NCI-H2107 (cell line): ENCODE measurements around the gene BOD1L1.

ENCODE experiments used
- DNase-seq: peaks from one replicate; lab custom pipeline; 2025; lab: John Stamatoyannopoulos, UW

BOD1L1 gene

DNA sequence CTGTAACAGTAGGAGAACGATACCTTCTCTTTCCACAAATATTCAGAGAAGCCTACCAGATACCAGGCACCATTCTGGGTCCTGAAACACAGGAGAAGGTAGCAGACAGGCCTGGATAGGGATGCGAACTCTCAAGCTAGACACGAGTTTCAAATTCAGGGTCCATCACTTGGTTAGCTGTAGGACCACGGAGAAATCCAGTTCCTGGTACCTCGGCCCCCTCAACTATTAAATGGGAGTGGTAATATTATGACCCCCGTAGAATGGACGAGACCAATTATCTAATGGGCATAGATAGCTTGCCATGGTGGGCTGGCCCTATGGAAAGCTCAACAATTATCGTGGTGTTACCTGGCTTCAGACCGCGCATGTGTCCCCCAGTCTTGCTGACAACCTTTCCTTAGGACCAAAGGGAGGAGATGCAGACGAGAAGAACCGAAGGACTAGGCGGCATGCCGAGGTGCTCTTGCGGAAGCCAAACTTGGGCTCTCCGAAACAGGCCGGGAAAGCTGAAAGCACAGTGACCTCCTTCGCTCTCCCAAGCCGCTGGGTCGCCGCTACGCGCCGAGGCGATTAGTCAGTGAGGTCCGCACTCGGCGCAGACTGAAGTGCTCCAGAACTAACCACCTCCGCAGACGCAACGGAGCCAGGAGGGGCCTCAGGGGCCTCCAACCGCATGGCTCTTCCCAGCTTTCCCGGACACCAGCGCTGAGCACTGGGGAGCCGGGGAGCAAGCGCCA lies 102.9 kb downstream of the BOD1L1 start:
- no peak for DNase-seq

DNA sequence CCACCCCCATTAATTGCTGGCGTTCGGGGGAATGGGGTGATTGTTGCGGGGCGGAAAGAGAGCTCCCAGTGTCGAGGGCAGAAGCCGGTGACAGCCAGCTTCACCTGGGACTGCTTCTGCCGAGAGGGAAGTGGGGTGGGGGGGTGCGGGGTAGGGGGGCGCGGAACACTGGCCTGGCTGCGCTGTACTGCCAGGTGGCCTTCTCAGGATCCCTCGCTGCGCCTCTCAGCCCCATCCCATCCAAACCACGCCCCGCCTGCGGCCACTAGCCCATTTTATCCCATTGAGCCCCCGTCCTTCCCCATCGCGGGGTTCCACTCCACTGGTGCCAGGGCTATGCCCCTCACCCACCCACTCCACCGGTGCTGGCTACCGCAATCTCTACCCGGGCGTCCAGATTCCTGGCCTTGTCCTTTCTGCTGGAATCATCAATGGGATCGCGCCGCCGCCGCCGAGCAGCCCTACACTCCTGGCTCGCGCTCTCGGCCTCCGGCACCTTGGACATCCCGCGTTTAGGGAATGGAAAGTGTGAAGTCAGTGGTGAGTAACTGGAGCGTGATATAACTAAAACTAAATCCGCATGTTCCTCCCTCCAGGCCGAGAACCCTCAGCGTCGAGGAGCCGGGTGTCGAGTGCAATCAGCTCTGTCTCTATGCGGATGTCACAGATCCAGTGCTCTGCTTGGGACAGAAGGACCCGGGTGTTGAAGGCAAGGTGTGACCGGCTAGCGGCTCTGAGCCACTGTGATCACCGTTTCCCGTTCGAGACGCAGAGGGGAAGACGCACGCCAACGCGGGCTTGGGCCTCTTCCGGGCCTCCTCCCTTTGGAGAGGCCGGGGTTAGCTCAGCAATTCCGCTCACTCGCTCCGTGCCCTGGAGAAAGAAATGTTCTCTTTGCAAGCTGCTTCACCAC lies 103.7 kb downstream of the BOD1L1 start:
- DNase-seq, result no peak

DNA sequence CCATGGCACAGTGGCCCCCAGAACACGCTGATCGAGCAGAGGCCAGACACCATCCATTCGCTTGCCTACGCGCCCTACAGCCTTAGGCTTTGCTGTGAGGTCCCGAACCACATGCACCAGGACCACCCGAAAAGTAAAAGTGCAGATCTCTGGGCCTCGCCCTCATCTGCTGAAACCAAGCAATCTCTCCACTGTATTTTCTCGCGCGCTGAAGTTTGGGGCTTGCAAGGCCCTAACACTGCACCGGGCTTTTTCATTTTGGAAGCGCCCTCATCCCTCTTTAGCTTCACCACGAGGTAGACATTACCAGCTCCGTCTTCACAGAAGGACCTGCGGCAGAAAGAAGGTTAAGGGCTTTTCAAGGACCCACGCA lies 104.4 kb downstream of the BOD1L1 start:
- DNase-seq, result no peak

DNA sequence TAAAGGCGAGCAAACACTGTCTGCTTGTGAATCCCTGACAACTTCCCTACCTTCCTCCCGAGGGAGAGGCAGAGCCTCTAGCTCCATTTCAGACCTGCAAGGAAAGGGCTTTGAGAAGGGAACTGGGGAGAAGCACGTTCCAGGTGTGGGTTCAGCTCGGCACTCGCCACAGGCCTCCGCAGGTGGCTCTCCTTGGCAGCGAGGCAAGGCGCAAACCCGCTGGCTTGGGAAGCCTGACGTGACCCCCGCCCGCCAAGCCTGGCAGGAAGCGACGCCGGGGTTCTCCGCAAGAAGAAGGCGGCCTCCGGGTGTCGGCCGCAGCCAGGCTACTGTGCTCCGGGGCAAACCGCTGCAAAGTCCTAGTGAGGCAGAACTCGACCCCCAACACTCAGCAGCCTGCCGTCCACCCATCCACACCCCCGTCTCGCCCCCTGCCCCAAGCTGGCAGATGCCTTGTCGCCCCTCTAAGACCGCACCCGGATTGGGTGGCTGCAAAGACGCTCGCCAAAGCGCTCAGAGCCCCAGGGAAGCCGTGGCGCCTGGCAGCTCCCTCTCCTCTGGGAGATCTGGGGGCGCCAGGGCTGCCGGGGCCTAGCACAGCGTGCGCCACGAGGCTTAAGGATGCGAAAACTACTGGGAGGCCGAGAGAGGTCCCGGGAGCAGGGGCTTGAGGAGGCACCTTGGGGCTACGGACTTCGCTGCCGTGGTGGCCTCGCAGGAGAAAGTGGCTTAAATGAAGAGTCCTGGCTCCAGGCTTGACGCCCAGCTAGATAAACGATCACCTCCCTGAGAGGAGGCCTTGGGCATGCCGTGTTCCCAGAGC lies 105.0 kb downstream of the BOD1L1 start:
- DNase-seq, result no peak

DNA sequence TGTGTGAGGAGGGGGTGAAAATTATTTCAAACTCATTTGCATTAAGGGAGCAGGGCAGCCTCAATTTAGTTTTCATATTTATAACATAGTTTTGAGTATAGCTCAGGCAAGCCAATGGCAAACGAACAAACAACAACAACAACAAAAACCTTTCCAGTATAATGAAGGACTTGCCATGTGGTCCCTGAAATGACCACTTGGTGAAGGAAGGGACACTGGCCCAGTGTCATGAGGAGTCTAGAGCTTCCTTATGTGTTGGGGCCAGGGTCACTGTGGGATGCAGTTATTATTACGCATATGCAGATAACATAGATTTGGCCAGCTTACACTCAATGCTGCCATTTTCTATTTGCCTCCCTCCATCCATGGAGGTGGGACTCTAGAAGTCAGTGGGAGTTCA lies 106.5 kb downstream of the BOD1L1 start:
- no peak for DNase-seq
